Measurements from ENCODE around the gene CD209.

Gene CD209

GRCh38 chr19:7779631-7780486 lies 32.5 kb upstream of the CD209 start:
- H3K4me3 ChIP-seq (ENCODE audit: low read depth, low read length) = no peak overlapping the region
- TF ChIP-seq, protein P1, sequence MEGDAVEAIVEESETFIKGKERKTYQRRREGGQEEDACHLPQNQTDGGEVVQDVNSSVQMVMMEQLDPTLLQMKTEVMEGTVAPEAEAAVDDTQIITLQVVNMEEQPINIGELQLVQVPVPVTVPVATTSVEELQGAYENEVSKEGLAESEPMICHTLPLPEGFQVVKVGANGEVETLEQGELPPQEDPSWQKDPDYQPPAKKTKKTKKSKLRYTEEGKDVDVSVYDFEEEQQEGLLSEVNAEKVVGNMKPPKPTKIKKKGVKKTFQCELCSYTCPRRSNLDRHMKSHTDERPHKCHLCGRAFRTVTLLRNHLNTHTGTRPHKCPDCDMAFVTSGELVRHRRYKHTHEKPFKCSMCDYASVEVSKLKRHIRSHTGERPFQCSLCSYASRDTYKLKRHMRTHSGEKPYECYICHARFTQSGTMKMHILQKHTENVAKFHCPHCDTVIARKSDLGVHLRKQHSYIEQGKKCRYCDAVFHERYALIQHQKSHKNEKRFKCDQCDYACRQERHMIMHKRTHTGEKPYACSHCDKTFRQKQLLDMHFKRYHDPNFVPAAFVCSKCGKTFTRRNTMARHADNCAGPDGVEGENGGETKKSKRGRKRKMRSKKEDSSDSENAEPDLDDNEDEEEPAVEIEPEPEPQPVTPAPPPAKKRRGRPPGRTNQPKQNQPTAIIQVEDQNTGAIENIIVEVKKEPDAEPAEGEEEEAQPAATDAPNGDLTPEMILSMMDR (IDR thresholded peaks at IDR 0.05; ENCODE audit: control insufficient read depth, extremely low read depth, insufficient read depth) = no peak
- DNase-seq (ENCODE audit: low read depth) = no peak

GRCh38 chr19:7778081-7778480 lies 30.7 kb upstream of the CD209 start:
- TF ChIP-seq, protein P1 (IDR thresholded peaks at IDR 0.05; ENCODE audit: control insufficient read depth, extremely low read depth, insufficient read depth) = no peak
- no peak overlapping the region for H3K4me3 ChIP-seq (ENCODE audit: low read depth, low read length)
- DNase-seq (ENCODE audit: low read depth) = no peak

DNA sequence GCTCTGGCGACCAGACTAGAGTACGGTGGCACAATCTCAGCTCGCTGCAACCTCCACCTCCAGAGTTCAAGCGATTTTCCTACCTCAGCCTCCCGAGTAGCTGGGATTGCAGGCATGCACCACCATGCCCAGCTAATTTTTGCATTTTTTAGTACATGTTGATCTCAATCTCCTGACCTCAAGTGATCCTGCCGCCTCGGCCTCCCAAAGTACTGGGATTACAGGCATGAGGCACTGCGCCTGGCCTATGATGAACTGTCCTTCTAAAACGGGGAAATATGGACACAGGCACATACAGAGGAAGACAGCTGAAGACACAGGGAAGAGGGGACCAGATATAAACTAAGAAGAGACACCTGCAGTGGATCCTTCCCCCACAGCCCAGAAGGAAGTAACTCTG lies 28.4 kb upstream of the CD209 start:
- no peak overlapping the region for H3K4me3 ChIP-seq (ENCODE audit: low read depth, low read length)
- DNase-seq (ENCODE audit: low read depth) = no peak
- TF ChIP-seq, protein P1 (IDR thresholded peaks at IDR 0.05; ENCODE audit: control insufficient read depth, extremely low read depth, insufficient read depth) = no peak

- DNase-seq (ENCODE audit: low read depth) = peak; percentile 8
- H3K4me3 ChIP-seq (ENCODE audit: low read depth, low read length) = no peak overlapping the region
- TF ChIP-seq, protein P1 (IDR thresholded peaks at IDR 0.05; ENCODE audit: control insufficient read depth, extremely low read depth, insufficient read depth) = no peak
Observed at GRCh38 chr19:7773841-7774240, 26.5 kb upstream of the CD209 start.

DNA sequence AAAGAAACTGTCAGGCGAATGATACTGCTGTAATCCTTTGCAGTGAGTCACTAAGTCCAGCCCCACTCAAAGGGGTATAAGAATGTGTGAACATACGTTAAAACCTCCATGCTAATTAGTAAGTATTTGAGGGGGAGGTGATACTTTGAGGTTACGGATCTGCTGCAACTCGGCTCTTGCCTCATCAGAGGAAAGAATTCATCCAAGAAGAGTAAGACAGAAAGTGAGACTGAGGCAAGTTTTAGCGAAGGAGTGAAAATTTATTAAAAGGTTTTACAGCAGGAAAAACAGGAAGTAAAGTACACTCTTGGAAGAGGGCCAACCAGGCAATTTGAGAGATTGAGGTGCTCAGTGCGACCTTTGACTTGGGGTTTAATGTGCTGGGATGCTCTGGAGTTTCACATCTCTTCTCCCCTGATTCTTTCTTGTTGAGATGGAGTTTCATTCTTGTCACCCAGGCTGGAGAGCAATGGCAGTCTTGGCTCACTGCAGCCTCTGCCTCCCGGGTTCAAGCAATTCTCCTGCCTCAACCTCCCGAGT lies 25.5 kb upstream of the CD209 start:
- TF ChIP-seq, protein P1 (IDR thresholded peaks at IDR 0.05; ENCODE audit: control insufficient read depth, extremely low read depth, insufficient read depth) = no peak
- no peak for DNase-seq (ENCODE audit: low read depth)
- H3K4me3 ChIP-seq (ENCODE audit: low read depth, low read length) = no peak overlapping the region

DNA sequence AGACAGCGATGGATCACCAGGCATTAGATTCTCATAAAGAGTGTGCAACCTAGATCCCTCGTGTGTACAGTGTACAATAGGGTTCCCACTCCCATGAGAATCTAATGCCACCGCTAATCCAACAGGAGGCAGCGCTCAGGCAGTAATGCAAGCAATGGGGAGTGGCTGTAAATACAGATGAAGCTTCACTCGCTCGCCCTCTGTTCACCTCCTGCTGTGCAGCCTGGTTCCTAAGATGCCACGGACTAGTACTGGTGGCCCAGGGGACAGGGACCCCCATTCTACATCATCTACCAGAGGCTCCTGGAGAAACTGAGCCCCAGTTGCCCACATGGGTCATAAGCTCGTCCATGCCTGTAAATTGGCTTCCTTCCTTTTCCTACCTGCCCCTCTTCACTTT lies 23.7 kb upstream of the CD209 start:
- TF ChIP-seq, protein P1 (IDR thresholded peaks at IDR 0.05; ENCODE audit: control insufficient read depth, extremely low read depth, insufficient read depth) = no peak
- no peak for DNase-seq (ENCODE audit: low read depth)
- no peak overlapping the region for H3K4me3 ChIP-seq (ENCODE audit: low read depth, low read length)
